DMS53 treated with DMSO at 0.1 percent for 48 hours (cell line): ENCODE data around the gene CUL1.

Experiments
- DNase-seq: peaks from one replicate; lab custom pipeline; 2025; ENCODE audit not compliant: unreplicated experiment; lab: John Stamatoyannopoulos, UW

The CUL1 gene

DNA sequence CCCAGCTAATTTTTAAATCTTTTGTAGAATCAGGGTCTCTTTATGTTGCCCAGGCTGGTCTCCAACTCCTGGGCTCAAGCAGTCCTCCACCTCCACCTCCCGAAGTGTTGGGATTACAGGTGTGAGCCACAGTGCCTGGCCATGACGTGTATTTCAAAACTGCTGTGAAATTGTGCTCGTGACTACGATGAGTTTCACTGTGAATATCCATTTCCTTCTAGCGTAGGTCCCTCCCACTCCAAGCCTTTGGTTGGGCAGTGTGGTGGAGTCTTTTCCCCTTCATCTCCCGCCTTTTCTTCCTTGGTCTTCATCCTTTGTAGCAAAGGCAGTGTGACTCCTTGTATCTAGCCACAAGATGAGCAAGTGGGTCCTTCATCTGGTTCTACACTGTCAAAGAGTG lies 56.2 kb downstream of the CUL1 start:
- DNase-seq = no peak

DNA sequence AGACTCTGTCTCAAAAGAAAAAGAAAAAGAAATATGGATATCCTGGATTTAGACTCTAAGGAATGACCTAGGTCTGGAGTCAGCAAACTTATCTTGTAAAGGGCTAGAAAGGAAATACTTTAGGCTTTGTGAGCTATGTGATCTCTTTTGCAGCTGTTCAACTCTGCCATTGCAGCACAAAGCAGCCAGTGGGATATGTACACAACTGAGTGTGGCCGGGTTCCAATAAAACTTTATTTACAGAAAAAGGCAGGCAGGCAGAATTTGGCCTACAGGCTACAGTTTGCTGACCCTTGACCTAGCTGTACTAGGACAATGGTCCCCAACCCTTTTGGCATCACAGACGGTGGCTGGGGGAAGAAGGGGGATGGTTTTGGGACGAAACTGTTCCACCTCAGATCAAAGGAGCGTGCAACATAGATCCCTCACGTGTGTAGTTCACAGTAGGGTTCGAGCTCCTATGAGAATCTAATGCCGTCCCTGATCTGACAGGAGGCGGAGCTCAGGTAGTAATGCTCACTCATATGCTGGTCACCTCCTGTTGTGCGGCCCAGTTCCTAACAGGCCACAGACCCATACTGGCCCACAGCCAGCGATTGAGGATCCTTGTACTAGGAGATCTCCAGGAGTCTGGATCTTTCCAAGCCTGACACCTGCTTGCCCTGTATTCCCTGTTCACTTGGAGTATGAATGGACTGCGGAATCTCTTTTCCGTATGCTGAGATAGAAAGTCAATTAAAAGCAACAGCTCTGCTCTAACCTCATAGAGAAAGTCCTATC lies 63.0 kb downstream of the CUL1 start:
- DNase-seq = no peak

DNA sequence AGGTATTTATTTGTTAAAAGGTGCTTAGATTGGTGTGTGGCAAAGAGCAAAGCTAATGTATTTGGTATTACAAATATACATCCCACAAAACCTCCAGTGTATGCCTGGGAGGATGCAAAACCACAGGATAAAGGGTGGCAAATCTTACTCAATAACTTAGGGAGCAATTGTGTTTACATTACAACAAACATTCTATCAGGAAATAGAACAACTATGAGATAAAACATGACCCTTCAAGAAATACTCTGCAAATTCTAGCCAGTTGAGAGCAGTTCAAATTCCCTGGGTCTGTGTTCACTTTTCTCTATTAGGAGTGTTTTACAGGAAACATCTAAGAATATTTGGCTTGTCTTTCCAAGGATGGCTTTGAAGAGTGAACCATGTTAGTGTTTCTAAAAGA lies 64.9 kb downstream of the CUL1 start:
- DNase-seq = no peak

DNA sequence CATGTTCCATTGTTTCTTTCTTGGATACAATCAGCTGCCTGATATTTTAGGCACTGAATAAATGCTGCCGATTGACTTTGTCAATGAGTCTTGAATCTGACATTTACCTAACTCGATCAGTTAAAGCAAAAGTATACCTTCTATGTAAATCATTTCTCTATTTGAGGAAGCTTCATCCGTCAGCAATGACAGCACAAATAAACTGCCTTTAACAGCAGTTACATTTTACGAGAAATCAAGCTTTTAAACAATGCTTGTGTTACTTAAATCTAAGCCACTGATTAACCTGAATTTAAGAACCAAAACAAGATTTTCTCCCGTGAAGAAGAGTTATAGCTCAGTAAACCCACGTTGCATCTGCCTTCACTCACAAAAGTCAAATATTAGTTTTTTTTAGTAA lies 71.3 kb downstream of the CUL1 start:
- no peak for DNase-seq

DNA sequence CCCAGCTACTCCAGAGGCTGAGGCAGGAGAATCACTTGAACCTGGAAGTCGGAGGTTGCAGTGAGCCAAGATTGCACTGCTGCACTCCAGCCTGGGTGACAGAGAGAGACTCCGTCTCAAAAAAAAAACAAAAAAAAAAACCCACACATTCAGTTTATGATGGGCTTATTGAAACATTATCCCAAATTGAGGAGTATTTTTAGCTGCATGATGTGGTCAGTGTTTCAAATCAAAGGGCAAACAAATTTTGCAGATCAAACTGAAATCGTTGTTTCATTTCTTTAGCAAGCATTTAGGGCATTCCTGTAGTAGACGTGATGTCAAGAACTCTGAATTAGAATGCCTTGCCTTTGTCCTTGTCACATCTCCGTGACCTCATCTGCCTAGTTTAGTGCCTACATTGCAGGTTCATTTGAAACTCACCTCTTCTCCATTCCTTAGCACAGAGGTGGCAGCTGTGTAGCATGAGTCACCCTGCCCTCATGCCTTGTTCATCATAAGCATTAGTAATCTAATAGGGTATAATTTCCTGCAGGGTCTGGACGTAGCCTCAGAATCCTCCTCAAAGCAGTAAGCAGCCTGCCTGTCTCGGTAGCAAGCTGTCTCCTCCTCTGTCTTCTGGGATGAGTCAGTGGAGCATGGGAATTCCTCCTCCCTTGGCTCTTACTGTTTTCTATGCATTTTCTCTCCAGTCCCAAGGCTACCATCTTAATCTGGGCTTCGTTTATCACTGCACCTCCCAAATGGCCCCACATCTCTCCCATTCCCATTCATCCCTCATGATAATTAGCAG lies 73.8 kb downstream of the CUL1 start:
- peak; percentile 13 for DNase-seq

DNA sequence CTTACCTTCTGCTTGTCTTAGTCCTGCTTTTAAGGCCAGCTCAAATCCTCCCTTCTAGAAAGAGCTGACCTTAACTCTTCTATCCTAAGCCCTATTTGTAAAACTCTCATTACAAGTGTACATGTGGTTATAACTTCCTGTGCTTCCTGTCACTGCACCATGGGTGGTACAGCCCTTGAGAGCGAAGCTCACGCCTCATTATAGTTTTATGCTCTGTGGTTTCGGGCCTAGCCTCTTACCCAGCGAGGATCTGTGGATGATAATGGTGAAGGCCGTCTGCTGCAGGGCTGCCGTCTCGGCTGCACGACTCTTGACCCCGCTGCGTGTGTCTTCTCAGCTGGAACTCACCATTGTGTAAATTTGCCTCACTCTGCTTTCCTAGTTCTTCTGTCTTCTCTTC lies 74.6 kb downstream of the CUL1 start:
- no peak for DNase-seq

DNA sequence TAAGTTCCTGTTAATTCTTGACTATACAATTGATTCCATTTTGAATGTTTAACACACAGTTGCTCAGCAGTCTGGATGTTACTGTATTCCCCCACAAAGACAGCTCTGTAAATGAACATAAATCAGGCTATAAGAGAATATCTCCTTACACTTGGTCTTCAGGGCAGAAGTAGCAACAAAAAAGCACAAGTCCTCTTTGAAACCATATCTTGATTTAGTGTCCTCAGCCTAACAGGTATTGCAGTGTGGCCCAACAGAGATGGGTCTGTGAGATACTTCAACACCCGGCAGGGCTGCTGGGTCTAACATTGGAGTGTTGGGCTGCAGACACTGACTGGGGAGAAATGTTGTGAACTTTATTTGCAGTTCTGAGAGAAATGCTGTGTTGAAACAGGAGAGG lies 75.8 kb downstream of the CUL1 start:
- no peak for DNase-seq

DNA sequence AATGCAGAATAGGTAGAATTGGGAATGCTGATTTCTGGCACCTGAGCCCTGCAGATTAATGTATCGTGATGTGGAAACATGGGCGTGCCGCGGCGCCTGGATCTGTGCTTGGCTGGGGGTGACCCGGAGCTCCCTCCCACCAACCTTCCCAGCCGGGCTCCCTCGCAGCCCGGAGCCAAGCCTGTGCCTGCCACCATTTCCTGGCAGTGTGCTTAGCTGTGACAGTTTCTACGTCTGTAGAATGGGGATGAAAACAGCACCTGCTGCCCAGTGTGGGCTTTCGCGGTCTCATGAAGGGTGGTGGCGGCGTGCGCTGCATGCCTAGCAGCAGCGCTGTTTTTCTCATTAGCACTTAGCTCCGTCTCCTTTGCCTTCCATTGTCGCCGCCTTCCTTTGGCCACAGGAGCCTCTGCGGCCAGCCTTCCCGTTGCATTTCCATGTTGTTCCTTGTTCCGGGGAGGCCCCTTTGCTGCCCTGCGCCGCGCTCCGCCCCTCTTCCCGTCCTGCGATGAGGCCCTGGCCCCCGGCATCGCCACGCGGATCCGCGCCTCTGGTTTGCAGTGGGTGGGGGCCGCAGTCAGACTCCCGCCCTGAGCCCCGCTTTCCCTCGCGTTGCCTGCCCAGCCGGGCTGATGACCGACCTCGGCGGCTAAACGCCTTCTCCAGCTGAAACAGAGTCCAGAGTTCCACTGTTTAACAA lies 84.2 kb downstream of the CUL1 start:
- DNase-seq = no peak

DNA sequence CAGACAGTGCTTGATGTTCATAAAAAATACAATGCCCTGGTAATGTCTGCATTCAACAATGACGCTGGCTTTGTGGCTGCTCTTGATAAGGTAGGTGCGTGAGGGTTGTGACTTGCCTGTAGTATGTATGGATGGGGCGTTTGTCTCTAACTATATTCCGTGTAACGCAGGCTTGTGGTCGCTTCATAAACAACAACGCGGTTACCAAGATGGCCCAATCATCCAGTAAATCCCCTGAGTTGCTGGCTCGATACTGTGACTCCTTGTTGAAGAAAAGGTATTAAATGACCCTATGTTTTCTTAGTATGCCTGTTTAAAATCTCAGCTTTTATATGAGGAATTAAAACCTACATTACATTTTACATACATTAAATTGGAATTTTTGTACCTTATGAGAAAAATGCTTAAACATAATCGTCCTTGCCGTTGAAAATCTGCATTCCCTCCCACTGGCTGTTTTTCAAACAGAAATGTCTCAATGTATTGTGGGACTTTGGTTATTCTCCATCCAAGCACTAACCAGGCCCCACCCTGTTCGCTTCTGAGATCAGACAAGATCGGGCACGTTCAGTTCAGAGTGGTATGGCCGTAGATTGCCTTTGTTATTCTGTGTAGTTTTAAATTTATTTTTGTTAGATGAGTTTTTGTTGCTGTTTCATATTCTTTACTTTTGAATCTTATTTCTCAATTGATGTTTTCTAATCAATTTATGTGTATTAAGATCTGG lies 85.3 kb downstream of the CUL1 start:
- no peak for DNase-seq

DNA sequence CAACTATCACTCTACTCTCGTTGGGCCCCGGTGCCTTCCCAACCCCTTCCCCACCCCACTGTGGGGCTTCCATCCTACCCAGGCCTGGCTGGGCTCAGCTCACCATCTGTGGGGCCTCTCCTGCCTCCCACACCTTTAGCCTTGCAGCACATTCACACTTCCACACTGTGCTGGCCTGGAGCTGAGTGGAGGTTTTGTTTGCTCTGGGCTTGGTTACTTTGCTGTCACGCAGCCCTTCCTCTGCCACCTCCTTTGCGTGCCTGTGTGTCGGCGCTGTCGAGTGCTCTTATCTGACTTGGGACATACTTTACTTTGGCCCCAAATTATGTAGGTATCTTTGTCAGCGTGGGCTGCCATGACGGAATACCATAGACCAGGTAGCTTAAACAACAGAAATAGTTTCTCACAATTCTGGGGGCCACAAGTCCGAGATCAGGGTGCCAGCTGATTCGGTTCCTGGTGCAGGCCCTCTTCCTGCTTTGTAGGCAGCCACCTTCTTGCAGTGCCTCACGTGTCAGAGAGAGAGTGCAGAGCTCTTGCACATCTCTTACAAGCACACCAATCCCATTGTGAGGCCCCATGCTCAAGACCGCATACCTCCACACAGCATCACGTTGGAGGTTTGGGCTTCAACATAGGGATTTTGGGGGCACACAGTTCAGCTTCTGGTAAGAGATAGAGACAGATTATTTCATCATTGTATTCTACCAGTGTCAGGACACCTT lies 89.0 kb downstream of the CUL1 start:
- peak; percentile 20 for DNase-seq

DNA sequence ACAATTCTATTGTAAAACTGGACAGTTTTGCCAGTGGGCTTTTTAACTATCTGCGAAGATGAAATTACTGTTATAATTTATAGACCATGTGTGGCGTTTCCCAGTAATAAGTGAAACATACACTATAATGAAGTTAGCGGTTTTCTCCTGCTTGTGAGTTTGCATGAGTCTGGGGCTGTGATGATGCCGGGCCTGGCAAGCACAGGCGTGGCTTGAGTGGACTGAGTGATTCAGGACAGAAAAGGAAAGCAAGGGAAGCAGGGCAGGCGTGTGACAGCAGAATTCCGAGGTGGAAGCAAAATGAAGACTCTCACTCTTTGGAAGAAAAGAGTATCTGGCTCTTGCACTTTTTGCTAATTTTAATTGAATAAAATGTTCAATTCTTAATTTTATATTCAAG lies 90.5 kb downstream of the CUL1 start:
- no peak for DNase-seq

DNA sequence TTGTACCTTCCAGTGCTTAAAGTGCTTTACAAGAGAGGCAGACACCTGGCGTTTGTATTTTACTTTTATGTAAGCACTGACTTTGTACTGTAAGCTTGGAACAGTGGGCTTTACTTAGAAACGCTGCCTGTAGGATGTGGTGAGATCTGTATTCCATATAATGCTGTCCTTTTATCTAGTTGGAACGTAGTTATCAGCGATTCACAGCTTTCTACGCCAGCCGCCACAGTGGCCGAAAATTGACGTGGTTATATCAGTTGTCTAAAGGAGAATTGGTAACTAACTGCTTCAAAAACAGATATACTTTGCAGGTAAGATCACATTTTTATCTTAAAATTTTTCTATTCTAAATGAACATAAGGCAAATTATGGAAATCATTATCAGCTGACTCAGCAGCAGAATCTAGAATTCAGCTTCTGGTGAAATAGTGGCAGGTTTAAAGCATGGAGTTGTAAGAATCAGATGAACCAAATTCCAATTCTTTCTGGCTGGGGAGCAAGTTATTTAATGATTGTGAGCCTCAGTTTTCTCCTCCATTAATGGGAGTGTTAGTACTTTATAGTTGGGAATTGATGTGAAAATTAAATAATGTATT lies 91.5 kb downstream of the CUL1 start:
- no peak for DNase-seq

DNA sequence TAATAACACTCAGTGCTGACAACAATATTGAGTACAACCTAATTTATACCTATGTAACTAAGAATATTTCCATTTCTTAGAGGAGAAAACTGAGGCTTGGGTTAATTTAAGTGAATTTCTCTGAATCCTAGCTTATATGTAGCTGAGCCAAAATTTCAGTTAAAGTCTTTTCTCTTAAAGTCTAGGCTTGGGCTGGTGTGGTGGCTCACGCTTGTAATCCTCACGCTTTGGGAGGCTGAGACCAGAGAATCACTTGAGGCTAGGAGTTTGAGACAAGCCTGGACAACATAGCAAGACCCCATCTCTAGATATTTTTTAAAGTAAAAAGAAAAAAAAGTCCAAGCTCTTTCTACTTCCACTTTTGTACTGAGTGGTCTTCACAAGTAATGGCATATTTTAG lies 92.1 kb downstream of the CUL1 start:
- DNase-seq = no peak

DNA sequence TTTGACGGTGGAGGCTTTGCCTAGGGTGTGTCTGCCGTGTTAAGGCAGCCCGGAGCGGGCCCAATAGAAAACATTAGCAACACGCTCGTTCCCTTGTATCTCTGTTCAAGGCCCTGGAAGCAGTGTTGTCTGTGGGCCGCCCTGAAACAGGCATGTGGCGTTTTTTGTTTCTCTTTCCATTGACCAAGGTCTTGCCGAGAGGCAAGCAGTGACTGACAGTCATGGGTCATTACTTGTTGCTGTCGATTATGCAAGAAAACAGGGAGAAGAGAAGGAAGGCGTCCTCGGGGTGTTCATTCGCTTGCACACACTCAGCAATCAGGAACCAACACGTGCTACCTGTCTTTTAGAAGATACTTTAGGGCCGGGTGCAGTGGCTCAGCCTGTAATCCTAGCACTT lies 92.8 kb downstream of the CUL1 start:
- DNase-seq = no peak

DNA sequence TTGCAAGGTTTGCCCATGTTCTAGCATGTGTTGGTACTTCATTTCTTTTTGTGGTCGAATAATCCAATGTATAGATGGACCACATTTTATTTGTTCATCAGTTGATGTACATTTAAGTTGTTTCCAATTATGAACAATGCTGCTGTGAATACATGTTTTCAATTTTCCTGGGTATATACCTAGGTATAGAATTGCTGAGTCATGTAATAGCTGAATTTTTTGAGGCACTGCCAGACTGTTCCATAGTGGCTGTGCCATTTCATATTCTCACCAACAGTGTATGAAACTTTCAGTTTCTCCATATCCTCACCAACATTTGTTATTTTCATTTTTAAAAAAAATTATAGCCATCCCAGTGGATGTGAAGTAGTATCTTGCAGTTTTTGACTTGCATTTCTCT lies 94.9 kb downstream of the CUL1 start:
- DNase-seq = no peak

DNA sequence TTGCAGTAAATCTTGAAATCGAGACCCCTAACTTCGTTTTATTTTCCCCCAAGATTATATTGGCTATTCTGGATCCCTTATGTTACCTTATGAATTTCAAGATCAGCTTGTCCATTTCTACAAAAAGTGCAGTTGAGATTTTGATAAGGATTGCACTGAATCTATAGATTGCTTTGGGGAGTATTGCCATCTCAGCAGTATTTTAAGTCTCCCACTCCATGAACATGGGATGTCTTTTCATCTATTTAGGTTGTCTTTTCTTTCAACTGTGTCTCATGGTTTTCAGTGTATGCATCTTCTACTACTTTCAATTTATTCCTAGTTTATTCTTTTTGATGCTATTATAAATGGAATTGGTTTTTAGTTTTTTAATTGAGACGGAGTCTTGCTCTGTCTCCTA lies 95.8 kb downstream of the CUL1 start:
- DNase-seq = no peak

DNA sequence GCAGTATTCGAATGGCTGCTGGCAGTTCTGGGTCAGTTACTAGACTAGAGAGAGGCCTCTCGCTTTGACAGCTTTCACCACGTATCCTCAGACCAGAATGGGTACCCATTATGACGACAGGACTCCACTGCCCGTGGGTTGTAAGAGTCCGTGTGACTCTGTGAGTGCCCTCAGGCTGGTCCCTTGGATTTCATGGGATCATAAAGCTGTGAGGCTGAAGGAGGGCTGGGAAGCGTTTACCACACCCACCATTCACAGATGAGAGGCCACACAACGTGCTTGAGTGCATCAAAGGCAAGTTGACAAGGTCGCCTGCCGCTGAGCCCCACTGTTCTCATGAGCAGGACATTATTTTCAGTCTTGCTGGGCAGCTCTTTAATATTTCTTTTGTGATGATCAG lies 98.1 kb downstream of the CUL1 start:
- no peak for DNase-seq

DNA sequence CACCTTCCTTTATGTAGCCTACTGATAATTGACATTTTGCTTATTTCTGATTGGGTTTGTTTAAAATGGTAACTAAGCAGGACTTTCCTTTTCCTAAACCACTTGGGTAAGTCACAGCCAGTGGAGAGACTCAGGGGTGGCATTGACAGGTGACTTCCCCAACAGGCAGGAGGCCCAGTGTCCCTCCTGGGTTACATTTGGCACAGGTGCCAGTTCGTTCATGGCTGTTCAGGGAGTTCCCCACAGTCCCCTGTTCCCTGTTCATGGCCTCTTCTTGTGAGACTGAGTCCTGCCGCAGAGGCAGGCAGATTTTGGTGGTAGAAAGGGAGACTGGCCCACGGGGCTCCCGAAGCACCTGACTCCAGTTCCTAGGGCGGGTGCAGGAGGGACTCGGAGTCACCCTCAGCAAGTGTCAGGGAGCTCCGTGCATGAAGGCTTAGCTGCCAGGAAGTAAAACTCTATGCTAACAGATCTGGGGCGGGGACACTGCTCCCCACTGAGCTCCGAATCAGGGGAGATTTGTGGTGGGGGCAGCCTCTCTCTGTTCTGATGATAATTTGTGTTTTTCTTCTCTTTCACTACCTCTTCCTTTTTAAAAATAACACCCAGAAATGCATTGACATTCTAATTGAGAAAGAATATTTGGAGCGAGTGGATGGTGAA lies 101.3 kb downstream of the CUL1 start:
- no peak for DNase-seq

DNA sequence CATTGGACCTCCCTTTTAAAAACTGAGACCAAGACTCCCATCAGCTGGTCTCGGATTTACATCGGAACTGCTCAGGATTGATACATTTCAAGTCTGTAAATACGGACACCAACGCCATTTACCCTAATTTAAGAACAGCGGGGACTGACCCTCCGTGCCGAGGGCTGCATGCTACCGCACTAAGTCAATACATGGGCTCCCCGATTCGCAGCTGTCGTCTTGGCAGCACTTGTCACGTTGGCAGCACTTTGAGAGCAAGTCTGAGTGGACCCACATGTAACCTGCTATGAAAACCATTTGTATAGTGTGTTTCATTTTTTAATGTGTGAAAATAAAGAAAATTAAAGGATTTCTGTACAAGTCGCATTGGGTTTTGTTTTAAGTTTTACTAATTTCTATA lies 102.0 kb downstream of the CUL1 start:
- no peak for DNase-seq

DNA sequence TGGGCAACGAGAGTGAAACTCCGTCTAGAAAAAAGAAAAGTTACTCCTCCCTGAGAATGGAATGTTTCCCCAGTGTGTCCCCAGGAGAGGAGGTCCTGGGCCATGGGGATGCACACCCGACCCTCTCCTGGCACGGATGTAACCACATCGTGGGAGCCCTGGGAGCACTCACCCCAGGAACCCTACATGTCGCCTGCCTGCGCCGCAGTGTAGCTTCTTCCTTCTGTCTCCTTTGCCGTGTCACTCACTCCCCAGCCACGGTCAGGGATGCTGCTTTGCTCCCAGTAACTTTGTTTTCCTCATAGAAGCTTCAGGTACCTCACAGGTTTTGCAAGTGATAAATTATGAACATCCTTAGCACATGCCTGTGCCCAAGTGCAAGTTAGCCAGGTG lies 103.4 kb downstream of the CUL1 start:
- no peak for DNase-seq
